Endothelial cell of umbilical vein (primary cell): Measurements from ENCODE around the gene MBOAT2. TPM values are rescaled to one million over a fixed set of nuclear protein-coding genes. Genes with fewer than 3 reads are reported as not detected.

Source experiments
- BruUV-seq: library from RNA; stranded (reverse); fragments of 400-500 nt; replicated peaks from 2 replicates; lab custom pipeline; 2021; lab: Mats Ljungman, UMichigan
- CTCF ChIA-PET: fragments of 300-600, 350-600 bp; sonication (Branson Sonifier 250); formaldehyde crosslinking; loops from one replicate; lab custom pipeline; 2021; ENCODE audit warnings: antibody characterized with exemption, inconsistent platforms; lab: Charles Lee
- POLR2A ChIA-PET: fragments of 300-600, 350-600 bp; sonication (Branson Sonifier 250); formaldehyde crosslinking; loops from one replicate; lab custom pipeline; 2021; ENCODE audit warnings: antibody characterized with exemption, inconsistent platforms; lab: Charles Lee
- DNase-seq: peaks from one replicate; pipeline ENCODE4 v3.0.0-alpha.2; 2011; ENCODE audit warnings: low read depth, low spot score
- FAIRE-seq: peaks from 2 replicates; lab custom pipeline; 2011; peaks lifted over from hg19 to GRCh38; lab: Jason Lieb, UNC
- H2AFZ ChIP-seq: 2 replicates; pipeline ENCODE4 v1.6.0; 2012; ENCODE audit warnings: low read depth, low read length, control low read depth, inconsistent platforms
- H3K27ac ChIP-seq: 2 replicates; pipeline ENCODE4 v1.5.1; 2011; ENCODE audit warnings: low read depth, mild to moderate bottlenecking, control low read depth, low read length, moderate library complexity; ENCODE audit not compliant: insufficient read depth
- H3K27me3 ChIP-seq, 2 experiments: 2 replicates each; pipeline versions ENCODE4 v1.6.0 to v1.6.1; 2011; ENCODE audit warnings: low read length in 2 of 2, mixed read lengths in 1 of 2; ENCODE audit not compliant: control insufficient read depth in 2 of 2, insufficient read depth in 2 of 2
- H3K36me3 ChIP-seq, 2 experiments: 2 replicates in 1 of 2; 3 replicates in 1 of 2; pipeline ENCODE4 v1.5.1; 2011; ENCODE audit warnings: low read length in 2 of 2, mild to moderate bottlenecking in 1 of 2, moderate library complexity in 1 of 2; ENCODE audit not compliant: control insufficient read depth in 2 of 2, insufficient read depth in 2 of 2; ENCODE audit errors: extremely low read depth in 1 of 2
- H3K4me1 ChIP-seq: 3 replicates; pipeline ENCODE4 v1.5.1; 2011; ENCODE audit warnings: mild to moderate bottlenecking, low read length; ENCODE audit not compliant: control insufficient read depth, insufficient read depth; ENCODE audit errors: extremely low read depth
- H3K4me2 ChIP-seq: 2 replicates; pipeline ENCODE4 v1.6.1; 2011; ENCODE audit warnings: low read length, control low read depth, mixed read lengths; ENCODE audit not compliant: insufficient read depth
- H3K4me3 ChIP-seq, 3 experiments: fragments of 200-600 bp in 1 of 3; sonication (generic), shearing (Covaris generic) in 1 of 3; replicated peaks in 1 of 3; 2 replicates each; pipeline ENCODE4 v1.5.1; 2011 to 2016; ENCODE audit warnings: control low read depth in 3 of 3, low read length in 3 of 3, mild to moderate bottlenecking in 2 of 3, inconsistent platforms in 1 of 3, low read depth in 1 of 3, moderate library complexity in 1 of 3; ENCODE audit not compliant: insufficient read depth in 1 of 3
- H3K79me2 ChIP-seq: 2 replicates; pipeline ENCODE4 v1.6.0; 2012; ENCODE audit warnings: low read length, inconsistent platforms; ENCODE audit not compliant: control insufficient read depth, insufficient read depth
- H3K9ac ChIP-seq: replicated peaks from 2 replicates; pipeline ENCODE3; 2011; ENCODE audit warnings: low read length, control low read depth; ENCODE audit not compliant: insufficient read depth; ENCODE audit errors: extremely low read depth
- H3K9me1 ChIP-seq: replicated peaks from 3 replicates; pipeline ENCODE4 v1.6.0; 2011; ENCODE audit warnings: mild to moderate bottlenecking, low read length; ENCODE audit not compliant: control insufficient read depth, insufficient read depth; ENCODE audit errors: extremely low read depth
- H3K9me3 ChIP-seq: replicated peaks from 2 replicates; pipeline ENCODE4 v1.5.1; 2012; ENCODE audit warnings: low read length, inconsistent platforms; ENCODE audit not compliant: control insufficient read depth, insufficient read depth
- H4K20me1 ChIP-seq: replicated peaks from 2 replicates; pipeline ENCODE3; 2011; ENCODE audit warnings: mild to moderate bottlenecking, low read length; ENCODE audit not compliant: control insufficient read depth, insufficient read depth; ENCODE audit errors: extremely low read depth
- EZH2 ChIP-seq: IDR thresholded peaks from 2 replicates; pipeline ENCODE4 v1.6.1; 2012; ENCODE audit warnings: borderline replicate concordance, low read depth, mild to moderate bottlenecking, moderate library complexity, low read length, inconsistent platforms; ENCODE audit not compliant: severe bottlenecking
- FOS ChIP-seq: IDR thresholded peaks from 2 replicates; pipeline ENCODE4 v1.6.1; 2011; ENCODE audit warnings: mild to moderate bottlenecking, low read length, moderate library complexity, borderline replicate concordance; ENCODE audit not compliant: insufficient read depth
- GATA2 ChIP-seq: IDR thresholded peaks from 2 replicates; pipeline ENCODE4 v1.7.0; 2011; ENCODE audit warnings: low read depth, mild to moderate bottlenecking, moderate library complexity, mixed read lengths, low read length; ENCODE audit not compliant: insufficient read length, insufficient read depth
- JUN ChIP-seq: IDR thresholded peaks from 2 replicates; pipeline ENCODE4 v1.6.1; 2011; ENCODE audit warnings: borderline replicate concordance, low read depth; ENCODE audit not compliant: insufficient read length, insufficient read depth
- MYC ChIP-seq: IDR thresholded peaks from one replicate; pipeline ENCODE4 v1.6.1; 2011; ENCODE audit warnings: mild to moderate bottlenecking, low read depth, low read length
- POLR2A ChIP-seq: IDR thresholded peaks from 2 replicates; pipeline ENCODE4 v1.6.1; 2012; ENCODE audit warnings: low read depth, mild to moderate bottlenecking, control low read depth, low read length
- POLR2AphosphoS5 ChIP-seq: IDR thresholded peaks from 2 replicates; pipeline ENCODE4 v1.6.1; 2012; ENCODE audit warnings: low read depth, mild to moderate bottlenecking, control low read depth, low read length, moderate library complexity; ENCODE audit not compliant: insufficient read depth
- dilution Hi-C: fragments of 300-500 bp; cut with MboI; formaldehyde crosslinking; loops from one replicate; pipeline ENCODE4 v1.15.0; 2019; ENCODE audit warnings: low sequenced_read_pairs; ENCODE audit not compliant: extremely low pct_ligation_motif_present
- intact Hi-C: fragments of 100-400 bp; cut with micrococcal nuclease; formaldehyde crosslinking; loops from one replicate; pipeline ENCODE4 v1.10.0; 2022
- polyA plus RNA-seq, 4 experiments: library from polyadenylated mRNA; depleted of rRNA in 3 of 4; stranded (reverse) in 3 of 4; unstranded in 1 of 4; fragments of >200 nt; gene quantifications; 2 replicates each; pipeline versions ENCODE4 v1.2.1 to v1.2.3, GENCODE V29; 2011 to 2012; ENCODE audit warnings: missing spikeins in 1 of 4
- total RNA-seq: library from RNA; stranded (reverse); gene quantifications from 2 replicates; pipeline ENCODE4 v1.2.3, GENCODE V29; 2021
- TF ChIP-seq, protein P1 (sequence below), 2 donors: IDR thresholded peaks; 1 replicate in 1 of 2; 2 replicates in 1 of 2; pipeline ENCODE4 v1.5.1; 2011; ENCODE audit warnings: low read length in 2 of 2, mild to moderate bottlenecking in 2 of 2, moderate library complexity in 2 of 2, control low read depth in 1 of 2, inconsistent platforms in 1 of 2, low read depth in 1 of 2; ENCODE audit not compliant: insufficient read depth in 1 of 2; ENCODE audit errors: extremely low read depth in 1 of 2
- TF ChIP-seq, protein P2 (sequence below): IDR thresholded peaks from 2 replicates; pipeline ENCODE4 v1.6.1; 2011; ENCODE audit not compliant: insufficient read depth, insufficient read length

The MBOAT2 gene
- total and polyA plus RNA-seq, 2 donors (not counting 3 experiments of a cell fraction or from before 2014, with no cell fraction given): 10.9 to 22.1 TPM

DNA sequence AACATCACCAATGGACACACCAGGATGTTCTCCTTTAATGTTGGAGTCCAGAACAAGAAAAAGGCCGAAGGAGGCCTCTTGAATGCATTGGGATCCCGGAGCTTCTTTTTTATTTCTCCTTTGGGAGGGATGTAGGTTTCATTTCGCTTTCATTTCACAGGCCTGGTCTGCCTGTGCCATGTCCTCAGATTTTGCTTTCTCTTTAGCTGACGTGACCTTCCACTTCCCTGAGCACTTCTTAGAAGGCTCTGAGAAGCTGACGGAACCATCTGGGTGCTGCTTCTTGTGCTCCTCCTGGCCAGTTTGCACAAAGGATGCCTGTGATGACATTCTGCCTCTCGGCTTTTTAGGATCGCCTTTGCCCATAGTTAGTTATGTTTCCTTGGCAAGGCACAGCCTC, 15.1 kb upstream of the MBOAT2 start:
- no peaks in the 10 kb centered on the region for H3K9me1 ChIP-seq
- H3K9me3 ChIP-seq: no peaks in the 10 kb centered on the region
- intact Hi-C loops: no loop called here
- dilution Hi-C loops: no loop called here
- ChIA-PET POLR2A (no interaction called here), CTCF (interaction anchor here (0.8 kb wide), 1 partner anchor 36 kb away, joined by 3 read pairs; no protein-coding TSS in a partner anchor)
- H3K4me3 ChIP-seq: no peak overlapping the region
- TF ChIP-seq JUN: no peak
- no peak for TF ChIP-seq GATA2
- TF ChIP-seq FOS: no peak
- TF ChIP-seq POLR2A: no peak
- TF ChIP-seq EZH2: no peak
- TF ChIP-seq, protein P1, sequence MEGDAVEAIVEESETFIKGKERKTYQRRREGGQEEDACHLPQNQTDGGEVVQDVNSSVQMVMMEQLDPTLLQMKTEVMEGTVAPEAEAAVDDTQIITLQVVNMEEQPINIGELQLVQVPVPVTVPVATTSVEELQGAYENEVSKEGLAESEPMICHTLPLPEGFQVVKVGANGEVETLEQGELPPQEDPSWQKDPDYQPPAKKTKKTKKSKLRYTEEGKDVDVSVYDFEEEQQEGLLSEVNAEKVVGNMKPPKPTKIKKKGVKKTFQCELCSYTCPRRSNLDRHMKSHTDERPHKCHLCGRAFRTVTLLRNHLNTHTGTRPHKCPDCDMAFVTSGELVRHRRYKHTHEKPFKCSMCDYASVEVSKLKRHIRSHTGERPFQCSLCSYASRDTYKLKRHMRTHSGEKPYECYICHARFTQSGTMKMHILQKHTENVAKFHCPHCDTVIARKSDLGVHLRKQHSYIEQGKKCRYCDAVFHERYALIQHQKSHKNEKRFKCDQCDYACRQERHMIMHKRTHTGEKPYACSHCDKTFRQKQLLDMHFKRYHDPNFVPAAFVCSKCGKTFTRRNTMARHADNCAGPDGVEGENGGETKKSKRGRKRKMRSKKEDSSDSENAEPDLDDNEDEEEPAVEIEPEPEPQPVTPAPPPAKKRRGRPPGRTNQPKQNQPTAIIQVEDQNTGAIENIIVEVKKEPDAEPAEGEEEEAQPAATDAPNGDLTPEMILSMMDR (IDR thresholded peaks at IDR 0.05; ENCODE audit: extremely low read depth in 1 of 2, insufficient read depth in 1 of 2, low read depth in 1 of 2, low read length in 2 of 2): no peak
- TF ChIP-seq, protein P2, sequence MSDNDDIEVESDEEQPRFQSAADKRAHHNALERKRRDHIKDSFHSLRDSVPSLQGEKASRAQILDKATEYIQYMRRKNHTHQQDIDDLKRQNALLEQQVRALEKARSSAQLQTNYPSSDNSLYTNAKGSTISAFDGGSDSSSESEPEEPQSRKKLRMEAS: no peak
- no peak for TF ChIP-seq MYC
- no peak for TF ChIP-seq POLR2AphosphoS5
- no peak overlapping the region for H3K9ac ChIP-seq
- H3K36me3 ChIP-seq: no peaks in the 10 kb centered on the region
- H3K27me3 ChIP-seq: peaks cover 0 to 3% of the 10 kb centered on the region in 2 experiments
- no peak overlapping the region for H3K4me2 ChIP-seq
- no peaks in the 10 kb centered on the region for H4K20me1 ChIP-seq
- no peak for DNase-seq
- H3K4me1 ChIP-seq: no peaks in the 10 kb centered on the region
- no peak for FAIRE-seq
- H3K79me2 ChIP-seq: no peaks in the 10 kb centered on the region
- H3K27ac ChIP-seq: no peak overlapping the region
- BruUV-seq: no TSS peak
- no peak overlapping the region for H2AFZ ChIP-seq
